Central memory CD4-positive, alpha-beta T cell (primary cell): ENCODE results near the gene SLX9.

Experiments
- DNase-seq: peaks from one replicate; pipeline ENCODE4 v3.0.0; 2022

Gene SLX9

GRCh38 chr21:45004481-45005247, 64.8 kb downstream of the SLX9 start:
- no peak for DNase-seq

- DNase-seq = no peak
These were observed 66.8 kb downstream of the SLX9 start for GRCh38 chr21:45006536-45007095.

- no peak for DNase-seq
These were observed 69.8 kb downstream of the SLX9 start for GRCh38 chr21:45009616-45010015.

DNA sequence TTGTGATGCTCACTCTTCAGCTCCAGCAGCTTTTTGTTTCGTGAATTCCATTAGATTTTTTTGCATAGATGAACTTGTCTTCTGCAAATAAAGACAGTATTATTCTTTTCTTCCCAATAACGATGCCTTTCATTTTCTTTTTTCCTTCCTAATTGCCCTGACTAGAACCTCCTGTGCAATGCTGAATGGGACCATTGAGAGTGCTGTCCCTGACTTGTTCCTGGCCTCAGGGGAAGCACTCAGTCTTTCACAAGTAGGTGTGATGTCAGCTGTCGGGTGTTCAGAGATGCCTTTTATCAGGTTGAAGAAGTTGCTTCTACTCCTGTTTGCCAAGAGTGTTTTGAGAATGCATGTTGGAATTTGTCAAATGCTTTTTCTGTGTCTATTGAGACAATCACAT, 70.3 kb downstream of the SLX9 start:
- no peak for DNase-seq

- DNase-seq = no peak
These were observed 71.0 kb downstream of the SLX9 start for GRCh38 chr21:45010860-45011259.

DNA sequence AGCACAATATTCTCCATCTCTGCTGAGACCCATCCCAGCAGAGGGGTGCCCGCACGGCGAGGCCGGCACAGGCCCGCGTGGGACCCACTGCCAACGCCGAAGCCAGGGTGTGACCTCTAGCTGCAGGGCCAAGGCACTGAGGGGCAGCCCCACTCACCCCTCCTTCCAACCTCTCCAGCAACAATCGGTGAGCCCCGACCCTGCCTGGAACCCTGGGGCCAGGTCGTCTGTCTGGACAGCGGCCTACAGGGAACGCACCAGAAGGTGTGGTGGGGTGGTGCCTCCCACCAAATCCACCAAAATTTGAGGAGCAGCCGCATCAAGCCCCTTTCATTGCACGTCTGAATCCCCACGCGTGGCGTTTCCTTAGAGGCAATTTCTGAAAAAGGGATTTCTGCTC, 71.6 kb downstream of the SLX9 start:
- no peak for DNase-seq

DNA sequence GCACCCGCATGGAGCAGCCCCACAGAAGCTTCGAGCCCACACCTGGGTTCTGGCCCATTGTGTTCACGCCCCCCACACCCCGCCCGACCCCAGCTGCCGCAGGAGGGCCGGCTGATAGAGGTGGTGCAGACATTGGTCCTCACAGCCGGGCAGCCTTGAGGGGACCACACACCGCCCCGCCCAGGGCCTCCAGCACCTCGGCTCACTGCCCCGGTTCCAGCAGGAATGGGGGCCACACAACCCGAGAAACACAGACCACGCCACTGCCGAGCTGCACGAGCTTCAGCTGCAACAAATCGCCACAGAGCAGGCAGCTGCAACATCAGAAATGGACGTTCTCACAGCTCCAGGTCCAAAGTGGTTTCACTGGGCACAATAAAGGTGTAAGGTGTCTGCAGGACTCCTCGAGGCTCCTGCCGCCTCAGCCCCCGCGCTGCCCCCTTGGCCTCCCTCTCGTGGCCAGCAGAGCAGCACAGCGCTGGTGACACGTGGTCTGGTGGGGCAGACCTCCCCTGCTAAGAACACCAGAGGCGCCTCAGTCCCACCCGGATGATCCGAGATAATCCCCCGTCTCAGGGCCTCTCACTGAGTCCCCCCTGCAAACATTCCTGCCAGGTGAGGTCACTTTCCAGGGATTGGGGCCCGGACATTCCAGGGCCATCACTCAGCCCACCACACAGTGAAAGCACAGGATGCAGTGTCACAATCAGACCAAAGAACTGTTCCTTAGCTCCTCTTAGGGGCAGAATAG, 72.3 kb downstream of the SLX9 start:
- DNase-seq = no peak

DNA sequence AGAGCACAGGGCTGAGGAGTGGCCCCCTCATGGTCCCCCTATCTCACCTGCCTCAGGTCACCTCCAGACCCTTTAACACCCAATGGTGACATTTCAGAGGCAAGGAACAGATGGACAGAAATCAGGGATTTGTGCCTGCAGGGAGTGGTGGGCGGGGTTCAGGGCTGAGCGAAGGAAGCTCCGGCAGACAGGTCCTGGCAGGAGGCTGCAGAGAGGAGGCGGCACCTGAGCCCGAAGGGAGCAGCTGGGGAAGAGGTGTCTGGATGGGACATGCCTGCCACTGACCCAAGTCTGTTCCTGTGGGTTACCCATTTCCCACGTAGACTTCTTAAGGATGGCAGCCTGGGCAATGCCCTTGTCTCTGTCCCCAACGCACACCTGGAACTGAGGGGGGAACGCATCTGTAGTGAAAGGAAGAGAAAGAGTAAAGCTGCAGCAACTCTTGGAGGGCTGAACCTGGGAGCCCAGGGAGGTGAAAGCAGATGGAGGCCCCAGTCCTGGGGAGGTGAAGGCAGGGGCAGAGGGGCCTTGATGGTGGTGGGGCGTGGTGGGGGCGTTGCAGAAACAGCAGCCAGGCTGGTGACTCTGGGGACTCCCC, 72.9 kb downstream of the SLX9 start:
- DNase-seq = no peak

GRCh38 chr21:45013260-45013841, 73.5 kb downstream of the SLX9 start:
- DNase-seq = no peak

GRCh38 chr21:45014747-45015468, 75.1 kb downstream of the SLX9 start:
- DNase-seq = no peak

GRCh38 chr21:45015469-45015860, 75.6 kb downstream of the SLX9 start:
- DNase-seq = no peak

GRCh38 chr21:45016031-45016405, 76.2 kb downstream of the SLX9 start:
- no peak for DNase-seq

DNA sequence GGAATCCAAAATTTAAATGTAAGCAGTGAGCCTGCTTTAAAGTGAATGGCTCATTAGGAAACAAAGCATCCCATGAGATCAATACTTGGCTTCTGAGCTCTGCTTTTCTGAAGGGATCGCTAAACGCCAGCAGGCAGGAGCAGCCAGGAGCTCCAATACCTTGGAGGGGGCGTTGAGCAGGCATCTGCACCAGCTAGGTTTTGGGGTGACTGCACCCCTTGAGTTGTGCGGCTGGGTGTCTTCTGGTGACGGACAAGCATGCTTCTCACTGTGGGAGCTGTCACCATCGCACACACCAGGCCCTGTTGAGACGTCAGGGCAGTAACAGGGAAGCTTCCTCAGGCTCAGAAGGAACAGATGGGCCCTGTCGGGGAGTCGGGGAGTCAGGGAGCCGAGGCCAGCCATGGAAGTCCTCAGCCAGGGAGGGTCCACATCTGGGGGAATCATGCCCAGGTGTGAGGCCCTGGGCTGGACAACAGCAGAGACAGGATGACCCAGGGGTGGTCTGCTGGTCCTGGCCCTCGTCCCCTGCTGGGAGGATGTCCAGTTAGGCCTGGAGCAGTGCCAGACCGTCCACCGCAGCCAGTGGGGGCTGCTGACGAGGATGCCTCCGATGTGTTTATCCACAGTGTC, 76.7 kb downstream of the SLX9 start:
- no peak for DNase-seq

DNA sequence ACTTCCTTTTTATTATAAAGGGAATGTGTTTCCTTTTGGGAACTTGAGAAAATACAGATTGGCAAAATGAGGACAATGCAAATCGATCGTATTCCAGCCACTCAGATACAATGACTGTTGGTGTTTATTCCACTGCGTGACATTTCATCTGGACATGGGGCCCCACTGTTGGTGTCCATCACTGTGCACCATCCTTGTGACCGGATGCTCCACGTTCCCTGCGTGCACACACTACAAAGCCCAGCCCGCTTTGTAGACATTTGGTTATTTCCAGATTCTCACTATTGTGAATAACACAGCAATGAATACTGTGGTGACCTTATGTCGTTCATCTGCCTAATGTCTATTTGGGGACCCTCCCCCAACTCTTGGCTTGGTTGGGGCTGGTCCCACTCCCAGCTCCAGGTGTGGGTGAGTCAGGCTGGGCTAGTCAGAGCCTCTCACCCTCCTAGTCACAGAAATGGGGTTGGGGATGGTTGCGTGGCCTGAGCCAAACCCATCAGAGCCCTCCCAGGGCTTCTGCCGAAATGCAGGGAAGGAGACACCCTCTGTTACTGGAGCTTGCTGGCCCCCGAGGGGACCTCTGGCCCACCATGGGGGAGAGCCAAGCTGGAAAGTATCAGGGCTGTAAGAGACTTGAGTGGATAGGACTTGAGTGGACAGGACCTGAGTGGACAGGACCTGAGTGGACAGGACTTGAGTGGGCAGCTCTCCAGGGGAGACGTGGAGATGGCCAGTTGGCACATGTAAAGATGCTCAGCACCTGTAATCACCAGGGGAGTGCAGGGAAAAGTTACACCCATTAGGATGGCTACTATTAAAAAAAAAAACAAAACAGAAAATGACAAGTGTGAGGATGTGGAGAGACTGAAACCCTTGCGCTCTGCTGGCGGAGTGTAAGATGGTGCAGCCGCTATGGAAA, 77.5 kb downstream of the SLX9 start:
- DNase-seq = no peak

DNA sequence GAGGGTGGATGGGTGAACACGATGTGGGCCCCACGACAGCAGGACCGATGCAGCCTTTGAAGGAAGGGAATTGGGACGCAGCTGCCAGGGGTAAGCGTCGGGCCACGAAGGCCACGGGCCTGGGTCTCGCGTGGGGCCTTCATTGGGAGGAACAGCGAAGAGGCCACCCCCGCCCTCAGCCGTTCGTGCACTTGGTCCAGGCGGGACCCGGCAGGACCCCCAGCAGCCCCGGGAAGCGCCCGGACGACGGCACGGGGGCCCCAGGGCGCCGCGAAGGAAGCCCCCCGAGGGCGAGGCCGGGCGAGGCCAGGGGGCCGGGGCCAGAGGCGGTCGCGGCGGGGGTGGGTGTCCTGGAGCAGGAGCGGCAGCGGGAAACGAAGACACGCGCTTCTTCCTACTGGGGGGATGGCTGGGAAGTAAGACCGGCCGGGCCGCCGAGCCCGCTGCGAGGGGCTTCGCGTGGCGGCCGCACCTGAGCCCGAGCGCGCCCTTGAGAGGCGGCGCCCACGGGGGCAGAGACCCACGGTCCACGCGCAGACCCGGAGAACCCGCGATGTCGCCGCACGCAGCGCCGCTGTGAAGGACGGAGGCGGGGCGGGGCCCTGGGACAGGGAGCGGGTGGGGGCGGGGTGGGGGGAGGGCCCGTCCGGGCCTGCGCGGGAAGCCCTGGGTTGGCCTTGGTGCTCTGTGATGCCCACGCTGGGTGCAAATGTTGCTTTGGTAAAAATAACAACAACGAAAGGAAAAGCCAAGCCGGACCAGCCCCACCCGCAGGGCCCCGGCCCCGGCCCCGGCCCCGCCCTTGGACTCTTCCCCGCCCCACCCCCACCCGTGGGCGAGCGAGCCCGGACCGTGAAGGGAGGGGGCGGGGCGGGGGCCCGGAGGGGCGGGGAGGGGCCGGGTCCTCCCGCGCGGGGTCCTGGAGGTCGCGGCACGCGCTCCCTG, 78.6 kb downstream of the SLX9 start:
- no peak for DNase-seq

GRCh38 chr21:45019076-45019886, 79.5 kb downstream of the SLX9 start:
- no peak for DNase-seq

DNA sequence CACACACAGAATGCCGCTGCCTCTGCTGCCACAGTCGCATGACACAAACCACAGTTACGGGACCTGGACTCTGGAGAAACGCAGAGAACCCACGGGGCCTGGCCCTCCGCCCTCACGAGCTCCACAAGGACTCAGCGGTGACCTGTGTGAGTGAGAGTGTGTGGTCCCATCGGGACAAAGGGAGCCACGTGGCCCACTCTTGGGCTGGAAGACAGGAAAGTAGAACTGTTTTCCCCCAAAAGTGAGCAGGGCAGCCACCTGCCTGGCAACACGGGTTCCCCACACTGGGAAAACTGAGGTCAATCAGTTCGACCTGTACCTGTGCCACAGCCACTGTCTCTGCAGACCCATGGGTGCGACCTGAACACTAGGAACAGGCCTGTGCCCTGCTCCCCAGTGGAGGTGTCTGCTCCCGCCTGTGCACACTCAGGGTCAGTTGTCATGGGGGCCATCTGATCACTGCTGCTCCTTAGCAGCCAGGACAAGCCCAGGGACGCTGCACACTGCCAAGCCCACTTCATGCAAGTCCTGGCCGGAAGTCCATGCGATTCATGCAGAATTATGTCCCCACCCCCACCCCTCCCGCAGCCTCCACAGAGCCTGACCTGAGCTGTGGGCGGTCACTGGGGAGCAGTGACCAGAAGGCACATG, 80.2 kb downstream of the SLX9 start:
- no peak for DNase-seq
